Astrocyte (in vitro differentiated cells and primary cell): ENCODE measurements around the gene CABLES2.

Experiments used
- CTCF ChIP-seq: IDR thresholded peaks from 2 replicates; pipeline ENCODE4 v1.5.1; 2011; ENCODE audit warnings: low read depth, mild to moderate bottlenecking, inconsistent platforms, low read length, moderate library complexity; ENCODE audit not compliant: insufficient read depth
- EZH2 ChIP-seq: IDR thresholded peaks from 2 replicates; pipeline ENCODE4 v1.6.1; 2012; ENCODE audit warnings: mild to moderate bottlenecking, low read length, inconsistent platforms; ENCODE audit not compliant: insufficient read depth

- TF ChIP-seq CTCF: no peak
- no peak for TF ChIP-seq EZH2
Observed at GRCh38 chr20:62350098-62350628, 56.9 kb downstream of the CABLES2 start.
